K562 (cell line): ENCODE results near the gene ACTR5.

ENCODE experiments used
- RAD21 ChIP-seq, 2 experiments: fragments of 250-450 bp in 1 of 2; fragments of 450-650 bp in 1 of 2; sonication (Bioruptor Pico) in 1 of 2; formaldehyde crosslinking in 1 of 2; IDR thresholded peaks in 1 of 2; conservative IDR thresholded peaks in 1 of 2; 2 replicates each; pipeline versions ENCODE4 v1.4.0 to v1.8.0; 2020 to 2022; ENCODE audit warnings: mild to moderate bottlenecking in 2 of 2, moderate library complexity in 1 of 2
- YY1 ChIP-seq, 3 experiments: IDR thresholded peaks; 2 replicates each; pipeline ENCODE4 v1.6.1; 2011; ENCODE audit warnings: low read length in 2 of 3, mild to moderate bottlenecking in 2 of 3, moderate library complexity in 2 of 3, borderline replicate concordance in 1 of 3, control low read depth in 1 of 3, low read depth in 1 of 3; ENCODE audit not compliant: insufficient read depth in 3 of 3, insufficient replicate concordance in 2 of 3, control insufficient read depth in 1 of 3, insufficient read length in 1 of 3; ENCODE audit errors: extremely low read depth in 1 of 3

- TF ChIP-seq YY1 (IDR thresholded peaks at IDR 0.05; ENCODE audit: borderline replicate concordance in 1 of 3, control insufficient read depth in 1 of 3, extremely low read depth in 1 of 3, insufficient read depth in 3 of 3, insufficient read length in 1 of 3, insufficient replicate concordance in 2 of 3, low read depth in 1 of 3, low read length in 2 of 3) (no peak), RAD21 (CRISPR knock-in tag; conservative IDR thresholded peaks at IDR 0.05 in 1 of 2, IDR thresholded peaks at IDR 0.05 in 1 of 2) (no peak)
These were observed 16.5 kb upstream of the ACTR5 start for GRCh38 chr20:38731738-38732113.
